Smooth muscle cell (in vitro differentiated cells): Measurements from ENCODE around the gene ABHD6. TPM values are rescaled to one million over a fixed set of nuclear protein-coding genes. Genes with fewer than 3 reads are reported as not detected.
A peak's percentile ranks its signal among the peaks of the same experiment; 100 is the strongest.
"Not testable (repeated sequence)": the region's sequence is repeated elsewhere in the genome, so short reads cannot be mapped to it uniquely, and the experiment has no call there.

ENCODE experiments used
- DNase-seq: peaks from one replicate; lab custom pipeline; 2025; ENCODE audit not compliant: unreplicated experiment; lab: John Stamatoyannopoulos, UW
- H2AFZ ChIP-seq: fragments of 200-600 bp; sonication (generic); 2 replicates; pipeline ENCODE4 v1.6.0; 2016; ENCODE audit warnings: antibody characterized with exemption, low read depth, mild to moderate bottlenecking
- H3F3A ChIP-seq: fragments of 200-600 bp; sonication (generic); 2 replicates; pipeline ENCODE4 v1.6.0; 2017; ENCODE audit warnings: antibody characterized with exemption, low read depth
- H3K27ac ChIP-seq: fragments of 200-600 bp; sonication (generic); 2 replicates; pipeline ENCODE4 v1.5.1; 2016; ENCODE audit warnings: low read depth, mild to moderate bottlenecking
- H3K27me3 ChIP-seq: fragments of 200-600 bp; sonication (generic); 2 replicates; pipeline ENCODE4 v1.6.1; 2016; ENCODE audit warnings: low read depth, mild to moderate bottlenecking
- H3K36me3 ChIP-seq: fragments of 200-600 bp; sonication (generic); 2 replicates; pipeline ENCODE4 v1.5.1; 2016; ENCODE audit warnings: low read depth
- H3K4me1 ChIP-seq: fragments of 200-600 bp; sonication (generic); 2 replicates; pipeline ENCODE4 v1.5.1; 2016; ENCODE audit warnings: low read depth
- H3K4me2 ChIP-seq: fragments of 200-600 bp; sonication (generic); 2 replicates; pipeline ENCODE4 v1.6.0; 2016; ENCODE audit warnings: mild to moderate bottlenecking
- H3K4me3 ChIP-seq: fragments of 200-600 bp; sonication (generic); 2 replicates; pipeline ENCODE4 v1.5.1; 2016; ENCODE audit warnings: mild to moderate bottlenecking
- H3K79me2 ChIP-seq: fragments of 200-600 bp; sonication (generic); 2 replicates; pipeline ENCODE4 v1.6.0; 2016; ENCODE audit warnings: low read depth, mild to moderate bottlenecking
- H3K9ac ChIP-seq: fragments of 200-600 bp; sonication (generic); 2 replicates; pipeline ENCODE4 v1.6.0; 2016; ENCODE audit warnings: low read depth
- H3K9me3 ChIP-seq: fragments of 200-600 bp; sonication (generic); replicated peaks from 2 replicates; pipeline ENCODE4 v1.5.1; 2016; ENCODE audit warnings: low read depth
- H4K20me1 ChIP-seq: fragments of 200-600 bp; sonication (generic); 2 replicates; pipeline ENCODE4 v1.6.0; 2016; ENCODE audit warnings: low read depth
- CTCF ChIP-seq: fragments of 200-600 bp; sonication (generic); IDR thresholded peaks from 2 replicates; pipeline ENCODE4 v1.5.1; 2017; ENCODE audit warnings: borderline replicate concordance, mild to moderate bottlenecking, antibody characterized with exemption; ENCODE audit not compliant: insufficient read depth, poor library complexity, severe bottlenecking
- WGBS: methylation state at CpG from one replicate; pipeline ENCODE4 v1.1.7; 2016; ENCODE audit warnings: low lambda C conversion rate; 5-methylcytosine and 5-hydroxymethylcytosine counted together
- polyA plus RNA-seq: library from polyadenylated mRNA; unstranded; fragments of >200 nt; fragmentation: Nextera tagmentation; extraction: Ambion mirVana; gene quantifications from 2 replicates; pipeline ENCODE4 v1.2.1, GENCODE V29; 2016
- total RNA-seq: library from RNA; depleted of rRNA; stranded (reverse); fragments of >200 nt; gene quantifications from 2 replicates; pipeline ENCODE4 v1.2.3, GENCODE V29; 2014

Gene ABHD6
- total and polyA plus RNA-seq, 2 experiments from 2014 or later, result 3.9 to 7.1 TPM

- Histone ChIP-seq H3K27ac (peak overlapping the region; percentile 86), H3K4me2 (no peak overlapping the region), H3K36me3 (no peaks in the 10 kb centered on the region), H3K4me1 (no peaks in the 10 kb centered on the region), H3K27me3 (no peaks in the 10 kb centered on the region), H3K9ac (no peak overlapping the region), H4K20me1 (no peaks in the 10 kb centered on the region), H2AFZ (no peak overlapping the region), H3K79me2 (no peaks in the 10 kb centered on the region), H3K9me3 (no peaks in the 10 kb centered on the region), H3F3A (no peaks in the 10 kb centered on the region), H3K4me3 (no peak overlapping the region)
- no peak for DNase-seq
- WGBS, result 93% methylated on average over 3 of the region's 3 CpGs
- no peak for TF ChIP-seq CTCF
These were observed 35.3 kb downstream of the ABHD6 start for GRCh38 chr3:58272891-58273290.

- not testable (repeated sequence) for H3F3A ChIP-seq, H3K9me3 ChIP-seq, H3K27me3 ChIP-seq, H3K27ac ChIP-seq, H3K79me2 ChIP-seq, H4K20me1 ChIP-seq, H3K36me3 ChIP-seq, H3K9ac ChIP-seq, H2AFZ ChIP-seq, H3K4me2 ChIP-seq, DNase-seq, H3K4me1 ChIP-seq, H3K4me3 ChIP-seq
- 98% methylated on average over 3 of the region's 3 CpGs for WGBS
These were observed 35.8 kb downstream of the ABHD6 start for GRCh38 chr3:58273362-58273761.

- H3K4me2 ChIP-seq, result no peak overlapping the region
- TF ChIP-seq CTCF, result no peak
- H2AFZ ChIP-seq, result no peak overlapping the region
- no peaks in the 10 kb centered on the region for H3K36me3 ChIP-seq
- no peak overlapping the region for H3K9ac ChIP-seq
- H3K4me3 ChIP-seq, result no peak overlapping the region
- H3K27ac ChIP-seq, result no peak overlapping the region
- 63% methylated on average over 3 of the region's 3 CpGs for WGBS
- H3K79me2 ChIP-seq, result no peaks in the 10 kb centered on the region
- no peaks in the 10 kb centered on the region for H3K4me1 ChIP-seq
- H3F3A ChIP-seq, result no peaks in the 10 kb centered on the region
- DNase-seq, result no peak
- no peaks in the 10 kb centered on the region for H4K20me1 ChIP-seq
- H3K27me3 ChIP-seq, result no peaks in the 10 kb centered on the region
- H3K9me3 ChIP-seq, result no peaks in the 10 kb centered on the region
These were observed 36.5 kb downstream of the ABHD6 start for GRCh38 chr3:58274027-58274614.

DNA sequence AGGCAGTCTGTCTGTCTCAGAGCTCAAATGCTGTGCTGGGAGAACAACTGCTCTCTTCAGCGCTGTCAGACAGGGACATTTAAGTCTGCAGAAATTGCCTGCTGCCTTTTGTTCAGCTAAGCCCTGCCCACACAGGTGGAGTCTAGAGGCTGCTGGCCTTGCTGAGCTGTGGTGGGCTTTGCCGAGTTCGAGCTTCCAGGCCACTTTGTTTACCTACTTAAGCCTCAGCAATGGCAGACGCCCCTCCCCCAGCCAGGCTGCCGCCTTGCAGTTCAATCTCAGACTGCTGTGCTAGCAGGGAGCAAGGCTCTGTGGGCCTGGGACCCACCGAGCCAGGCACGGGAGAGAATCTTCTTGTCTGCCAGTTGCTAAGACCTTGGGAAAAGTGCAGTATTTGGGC lies 43.5 kb downstream of the ABHD6 start:
- no peaks in the 10 kb centered on the region for H3K79me2 ChIP-seq
- no peak for DNase-seq
- no peaks in the 10 kb centered on the region for H3K36me3 ChIP-seq
- H3K4me3 ChIP-seq, result no peak overlapping the region
- no peaks in the 10 kb centered on the region for H4K20me1 ChIP-seq
- no peaks in the 10 kb centered on the region for H3K4me1 ChIP-seq
- 82% methylated on average over 7 of the region's 7 CpGs for WGBS
- H3K27me3 ChIP-seq, result no peaks in the 10 kb centered on the region
- H2AFZ ChIP-seq, result no peak overlapping the region
- H3K9ac ChIP-seq, result no peak overlapping the region
- H3K4me2 ChIP-seq, result no peak overlapping the region
- no peak overlapping the region for H3K27ac ChIP-seq
- H3K9me3 ChIP-seq, result no peaks in the 10 kb centered on the region
- no peaks in the 10 kb centered on the region for H3F3A ChIP-seq
- no peak for TF ChIP-seq CTCF
